IPS DF 4.7 (cell line): ENCODE measurements around the gene PHEX.

Source experiments
- DNase-seq: peaks from one replicate; pipeline ENCODE4 v3.0.0-alpha.2; 2013; ENCODE audit warnings: low spot score; ENCODE audit errors: extremely low read depth

Gene PHEX

GRCh38 chrX:22032084-22032483 lies at the start of gene PHEX:
PHEX (plus strand) TSS chrX:22032325; CDS start chrX:22033006, 681 bp downstream.
- DNase-seq: no peak

- peak; percentile 33 for DNase-seq
Measured at GRCh38 chrX:21985332-21985777, 46.8 kb upstream of the PHEX start.

- no peak for DNase-seq
Measured at GRCh38 chrX:21986596-21986995, 45.5 kb upstream of the PHEX start.

- DNase-seq: no peak
Measured at GRCh38 chrX:21989384-21989783, 42.7 kb upstream of the PHEX start.

- DNase-seq: no peak
Measured at GRCh38 chrX:21990832-21991231, 41.3 kb upstream of the PHEX start.

- no peak for DNase-seq
Measured at GRCh38 chrX:21991504-21991903, 40.6 kb upstream of the PHEX start.

GRCh38 chrX:21993265-21993664 lies 38.9 kb upstream of the PHEX start:
- DNase-seq: no peak

- no peak for DNase-seq
Measured at GRCh38 chrX:21996872-21997455, 35.2 kb upstream of the PHEX start.

GRCh38 chrX:21998037-21998436 lies 34.1 kb upstream of the PHEX start:
- DNase-seq: no peak

GRCh38 chrX:22004866-22005265 lies 27.3 kb upstream of the PHEX start:
- no peak for DNase-seq

GRCh38 chrX:22012051-22012450 lies 20.1 kb upstream of the PHEX start:
- DNase-seq: no peak

- DNase-seq: no peak
Measured at GRCh38 chrX:22012931-22013330, 19.2 kb upstream of the PHEX start.

- no peak for DNase-seq
Measured at GRCh38 chrX:22015139-22015750, 16.9 kb upstream of the PHEX start.

- DNase-seq: no peak
Measured at GRCh38 chrX:22021751-22022324, 10.3 kb upstream of the PHEX start.

GRCh38 chrX:22024577-22024976 lies 7.5 kb upstream of the PHEX start:
- no peak for DNase-seq

- no peak for DNase-seq
Measured at GRCh38 chrX:22025751-22026150, 6.4 kb upstream of the PHEX start.

GRCh38 chrX:22026731-22027130 lies 5.4 kb upstream of the PHEX start:
- no peak for DNase-seq

GRCh38 chrX:22032506-22032905 lies 381 bp downstream of the PHEX start:
- no peak for DNase-seq

GRCh38 chrX:22033818-22034217 lies 1.7 kb downstream of the PHEX start:
- DNase-seq: no peak

- no peak for DNase-seq
Measured at GRCh38 chrX:22035236-22035635, 3.1 kb downstream of the PHEX start.

- no peak for DNase-seq
Measured at GRCh38 chrX:22037225-22037624, 5.1 kb downstream of the PHEX start.

- DNase-seq: no peak
Measured at GRCh38 chrX:22037911-22038537, 5.9 kb downstream of the PHEX start.

- DNase-seq: no peak
Measured at GRCh38 chrX:22039541-22039940, 7.4 kb downstream of the PHEX start.
